HepG2 (cell line): Measurements from ENCODE around the gene CHRD. TPM values are rescaled to one million over a fixed set of nuclear protein-coding genes. Genes with fewer than 3 reads are reported as not detected.

ENCODE experiments used
- ATAC-seq: fragments of 200-7000 bp; cut with Tn5 transposase; 3 replicates; pipeline ENCODE4 v1.9.1; 2020; ENCODE audit warnings: mild to moderate bottlenecking, moderate library complexity
- BruUV-seq: library from RNA; stranded (reverse); fragments of 400-500 nt; replicated peaks from 2 replicates; lab custom pipeline; 2021; lab: Mats Ljungman, UMichigan
- CTCF ChIA-PET: fragments of 300-600 bp; formaldehyde crosslinking; extraction: SDS; loops from one replicate; lab custom pipeline; 2021; ENCODE audit warnings: low total read pairs, inconsistent platforms, low intra/inter-chr PET ratio; lab: Yijun Ruan, JAX
- POLR2A ChIA-PET: fragments of 350-600 bp; sonication (Branson Sonifier 250); formaldehyde crosslinking; loops from one replicate; lab custom pipeline; 2020; ENCODE audit warnings: antibody characterized with exemption, inconsistent platforms; lab: Yijun Ruan, JAX
- DNase-seq: peaks from one replicate; pipeline ENCODE4 v3.0.0-alpha.2; 2015; ENCODE audit warnings: low spot score
- FAIRE-seq: peaks from 3 replicates; lab custom pipeline; 2011; peaks lifted over from hg19 to GRCh38; lab: Jason Lieb, UNC
- H2AFZ ChIP-seq: one replicate; pipeline ENCODE4 v1.6.1; 2011; ENCODE audit warnings: low read length, inconsistent platforms
- H3K27ac ChIP-seq: fragments of 300-600 bp; 3 replicates; pipeline ENCODE4 v1.8.0; 2011; ENCODE audit warnings: mixed run types, mild to moderate bottlenecking, mixed read lengths, low read length, inconsistent platforms; ENCODE audit not compliant: insufficient read depth; ENCODE audit errors: extremely low read length
- H3K27me3 ChIP-seq, 2 experiments: fragments of 200-600 bp in 1 of 2; 2 replicates in 1 of 2; 3 replicates in 1 of 2; pipeline versions ENCODE4 v1.6.0 to v1.8.0; 2011; ENCODE audit warnings: low read length in 2 of 2, mild to moderate bottlenecking in 2 of 2, moderate library complexity in 2 of 2, inconsistent platforms in 1 of 2; ENCODE audit not compliant: insufficient read depth in 2 of 2, control insufficient read depth in 1 of 2
- H3K36me3 ChIP-seq, 2 experiments: fragments of 200-600 bp in 1 of 2; replicated peaks in 1 of 2; 2 replicates in 1 of 2; 3 replicates in 1 of 2; pipeline versions ENCODE4 v1.5.1 to v1.8.0; 2011; ENCODE audit warnings: low read length in 2 of 2, inconsistent platforms in 1 of 2; ENCODE audit not compliant: insufficient read depth in 2 of 2, control insufficient read depth in 1 of 2
- H3K4me1 ChIP-seq: 2 replicates; pipeline ENCODE4 v1.5.1; 2012; ENCODE audit warnings: low read length, inconsistent platforms; ENCODE audit not compliant: insufficient read depth
- H3K4me2 ChIP-seq: 2 replicates; pipeline ENCODE4 v1.6.0; 2011; ENCODE audit warnings: low read depth, low read length, inconsistent platforms
- H3K4me3 ChIP-seq, 3 experiments: fragments of 200-600 bp in 1 of 3; sonication (generic), shearing (Covaris generic) in 1 of 3; replicated peaks in 1 of 3; 2 replicates each; pipeline ENCODE4 v1.5.1; 2011 to 2016; ENCODE audit warnings: low read length in 3 of 3, inconsistent platforms in 2 of 3, low read depth in 2 of 3, mild to moderate bottlenecking in 2 of 3, control low read depth in 1 of 3, mixed read lengths in 1 of 3; ENCODE audit not compliant: insufficient read depth in 1 of 3
- H3K79me2 ChIP-seq: one replicate; pipeline ENCODE4 v1.6.1; 2011; ENCODE audit warnings: low read length, inconsistent platforms; ENCODE audit not compliant: insufficient read depth
- H3K9ac ChIP-seq: 2 replicates; pipeline ENCODE4 v1.6.0; 2011; ENCODE audit warnings: mild to moderate bottlenecking, low read depth, low read length, inconsistent platforms; ENCODE audit not compliant: insufficient read depth
- H3K9me3 ChIP-seq: 2 replicates; pipeline ENCODE4 v1.5.1; 2012; ENCODE audit warnings: mild to moderate bottlenecking, low read length
- H4K20me1 ChIP-seq: 2 replicates; pipeline ENCODE4 v1.6.0; 2011; ENCODE audit warnings: inconsistent platforms, mild to moderate bottlenecking, low read length, moderate library complexity; ENCODE audit not compliant: insufficient read depth
- ESRRA ChIP-seq: sonication (generic); formaldehyde crosslinking; IDR thresholded peaks from 2 replicates; pipeline ENCODE4 v1.5.1; 2020; ENCODE audit warnings: mild to moderate bottlenecking, low read depth, missing genetic modification reagents
- FOXK1 ChIP-seq: sonication (generic); formaldehyde crosslinking; IDR thresholded peaks from 2 replicates; pipeline ENCODE4 v1.4.0; 2020; ENCODE audit warnings: low read depth, missing genetic modification reagents, borderline replicate concordance
- IKZF4 ChIP-seq: sonication (generic); formaldehyde crosslinking; IDR thresholded peaks from 2 replicates; pipeline ENCODE4 v1.5.1; 2020; ENCODE audit warnings: borderline replicate concordance, mild to moderate bottlenecking, low read depth, missing genetic modification reagents; ENCODE audit errors: not compliant biosample characterization
- MXD4 ChIP-seq: IDR thresholded peaks from 2 replicates; pipeline ENCODE4 v1.6.1; 2016; ENCODE audit warnings: mild to moderate bottlenecking, missing biosample characterization, missing genetic modification reagents
- TCF7 ChIP-seq: sonication (generic); IDR thresholded peaks from 2 replicates; pipeline ENCODE4 v1.6.1; 2016; ENCODE audit warnings: antibody characterized with exemption, low read depth
- ZFAT ChIP-seq: sonication (generic); formaldehyde crosslinking; conservative IDR thresholded peaks from 2 replicates; pipeline ENCODE4 v1.8.1; 2023; ENCODE audit warnings: missing genetic modification reagents, inconsistent platforms
- ZNF460 ChIP-seq: sonication (generic); formaldehyde crosslinking; IDR thresholded peaks from 2 replicates; pipeline ENCODE4 v1.5.1; 2020; ENCODE audit warnings: missing genetic modification reagents, mild to moderate bottlenecking, borderline replicate concordance
- ZNF790 ChIP-seq: sonication (generic); formaldehyde crosslinking; IDR thresholded peaks from 2 replicates; pipeline ENCODE4 v1.8.0; 2022; ENCODE audit warnings: missing genetic modification reagents, mild to moderate bottlenecking, borderline replicate concordance
- ZNF850 ChIP-seq: sonication (generic); formaldehyde crosslinking; conservative IDR thresholded peaks from 2 replicates; pipeline ENCODE4 v1.9.0; 2021; ENCODE audit warnings: mild to moderate bottlenecking, missing genetic modification reagents
- WGBS: methylation state at CpG from one replicate; pipeline ENCODE4 v1.1.6; 2017; ENCODE audit warnings: low lambda C conversion rate; 5-methylcytosine and 5-hydroxymethylcytosine counted together
- in situ Hi-C: cut with HindIII; loops from 2 replicates; pipeline ENCODE4 v1.10.0; 2017; ENCODE audit warnings: low pct_unique_long_range_greater_than_20kb; ENCODE audit not compliant: extremely low pct_ligation_motif_present
- intact Hi-C: fragments of 100-400 bp; cut with micrococcal nuclease; formaldehyde crosslinking; loops from one replicate; pipeline ENCODE4 v1.10.0; 2022; ENCODE audit not compliant: unreplicated experiment
- polyA plus RNA-seq, 8 experiments: library from polyadenylated mRNA; depleted of rRNA in 3 of 8; stranded (reverse) in 7 of 8; unstranded in 1 of 8; fragments of >200 nt; fragmentation: Illumina TruSeq in 4 of 8; extraction: Trizol in 4 of 8; gene quantifications; 2 replicates each; pipeline versions ENCODE4 v1.2.1 to v1.2.3, GENCODE V29; 2011 to 2016; ENCODE audit warnings: low read depth in 4 of 8, missing spikeins in 1 of 8, mixed read lengths in 1 of 8; ENCODE audit not compliant: insufficient read depth in 1 of 8
- total RNA-seq, 5 experiments: library from RNA; depleted of rRNA; stranded (reverse); fragments of >200 nt; fragmentation: Illumina TruSeq; extraction: Trizol; gene quantifications; 2 replicates each; pipeline ENCODE4 v1.2.3, GENCODE V29; 2016; ENCODE audit warnings: low read depth in 1 of 5
- TF ChIP-seq, protein P1 (sequence below): sonication (generic); formaldehyde crosslinking; IDR thresholded peaks from 2 replicates; pipeline ENCODE4 v1.5.1; 2020; ENCODE audit warnings: missing genetic modification reagents, mild to moderate bottlenecking, borderline replicate concordance
- TF ChIP-seq, protein P2 (sequence below): IDR thresholded peaks from 2 replicates; pipeline ENCODE4 v1.6.1; 2016; ENCODE audit warnings: missing biosample characterization, missing genetic modification reagents, low read depth
- TF ChIP-seq, protein P3 (sequence below): sonication (generic); formaldehyde crosslinking; conservative IDR thresholded peaks from 2 replicates; pipeline ENCODE4 v1.4.0; 2020; ENCODE audit warnings: missing genetic modification reagents
- TF ChIP-seq, protein P4 (sequence below): sonication (generic); formaldehyde crosslinking; IDR thresholded peaks from 2 replicates; pipeline ENCODE4 v1.4.0; 2020; ENCODE audit warnings: missing genetic modification reagents

Gene CHRD
- total and polyA plus RNA-seq, 2 of the 13 experiments (the other 11 are each of a cell fraction or from before 2014, with no cell fraction given), result 22.2 to 35.2 TPM

DNA sequence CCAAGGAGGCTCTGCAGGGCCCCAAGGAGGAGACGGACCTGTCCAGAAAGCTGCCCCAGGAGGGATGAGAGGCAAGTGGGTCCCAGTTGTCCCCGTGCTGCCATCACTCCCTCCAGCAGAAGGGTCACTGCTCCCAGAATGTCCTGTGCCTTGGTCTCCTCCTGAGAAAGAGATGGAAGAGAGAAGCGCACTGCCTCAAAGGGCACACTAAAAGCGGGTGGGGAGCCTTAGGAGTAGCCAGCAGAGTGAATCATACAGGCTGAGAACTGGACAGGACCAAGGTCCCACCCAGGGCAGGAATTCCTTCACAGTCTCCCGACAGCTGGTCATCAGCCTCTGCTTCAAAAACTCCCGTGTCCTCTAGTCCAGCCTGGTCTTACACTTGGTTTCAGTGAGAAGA is 6.4 kb upstream of the CHRD start (continued):
- TF ChIP-seq, protein P1, sequence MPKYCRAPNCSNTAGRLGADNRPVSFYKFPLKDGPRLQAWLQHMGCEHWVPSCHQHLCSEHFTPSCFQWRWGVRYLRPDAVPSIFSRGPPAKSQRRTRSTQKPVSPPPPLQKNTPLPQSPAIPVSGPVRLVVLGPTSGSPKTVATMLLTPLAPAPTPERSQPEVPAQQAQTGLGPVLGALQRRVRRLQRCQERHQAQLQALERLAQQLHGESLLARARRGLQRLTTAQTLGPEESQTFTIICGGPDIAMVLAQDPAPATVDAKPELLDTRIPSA (CRISPR knock-in tag), result no peak
- no peak for TF ChIP-seq ZFAT (CRISPR knock-in tag)
- no peak for TF ChIP-seq IKZF4
- TF ChIP-seq ZNF790, result no peak
- TF ChIP-seq, protein P2, sequence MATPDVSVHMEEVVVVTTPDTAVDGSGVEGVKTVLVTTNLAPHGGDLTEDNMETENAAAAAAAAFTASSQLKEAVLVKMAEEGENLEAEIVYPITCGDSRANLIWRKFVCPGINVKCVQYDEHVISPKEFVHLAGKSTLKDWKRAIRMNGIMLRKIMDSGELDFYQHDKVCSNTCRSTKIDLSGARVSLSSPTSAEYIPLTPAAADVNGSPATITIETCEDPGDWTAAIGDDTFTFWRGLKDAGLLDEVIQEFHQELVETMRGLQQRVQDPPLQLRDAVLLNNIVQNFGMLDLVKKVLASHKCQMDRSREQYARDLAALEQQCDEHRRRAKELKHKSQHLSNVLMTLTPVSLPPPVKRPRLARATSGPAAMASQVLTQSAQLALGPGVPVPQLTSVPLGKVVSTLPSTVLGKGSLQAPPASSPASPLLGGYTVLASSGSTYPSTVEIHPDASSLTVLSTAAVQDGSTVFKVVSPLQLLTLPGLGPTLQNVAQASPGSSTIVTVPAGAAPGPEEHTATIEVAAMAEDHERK, result no peak

DNA sequence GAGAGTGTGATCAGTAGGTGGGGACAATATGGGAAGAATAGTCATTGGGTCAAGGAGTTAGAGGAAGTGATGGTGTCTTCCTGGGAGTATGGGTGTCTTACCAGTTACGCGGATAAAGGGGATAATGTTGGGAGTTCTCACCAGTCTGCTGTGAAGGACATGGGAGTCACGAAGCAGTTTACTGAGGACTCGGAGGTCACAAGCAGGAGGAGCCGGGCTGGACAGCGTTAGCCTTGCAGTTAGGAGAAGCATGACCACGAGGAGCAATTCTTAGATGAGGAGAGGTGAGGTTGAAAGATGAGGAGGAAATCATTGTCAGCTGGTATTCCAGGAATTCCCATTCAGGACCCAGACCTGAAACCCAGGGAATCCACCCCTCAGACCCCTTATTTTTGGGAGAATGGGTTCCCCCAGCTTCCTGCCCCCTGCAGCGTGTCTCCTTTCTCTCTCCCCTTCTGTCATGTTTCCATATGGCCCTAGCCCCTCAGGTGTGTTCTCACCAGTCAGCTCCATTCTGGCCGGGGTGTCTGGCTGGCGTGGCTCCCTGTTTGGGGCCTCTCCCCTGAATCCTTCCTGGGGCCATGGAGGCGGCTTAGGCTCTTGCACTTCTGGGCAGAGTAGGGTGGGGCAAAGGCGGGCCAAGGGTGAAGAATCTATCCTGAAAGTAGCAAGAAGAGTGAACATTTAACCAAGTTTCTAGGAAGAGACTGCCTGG is 4.0 kb upstream of the CHRD start:
- peaks cover 25% of the 10 kb centered on the region for H3K79me2 ChIP-seq
- H3K36me3 ChIP-seq, result peaks cover 11 to 37% of the 10 kb centered on the region in 2 experiments
- POLR2A ChIA-PET, result interaction anchor here (0.6 kb wide), 1 partner anchor 10 kb away, joined by 3 read pairs; no protein-coding TSS in a partner anchor
- H3K27me3 ChIP-seq, result no peaks in the 10 kb centered on the region; a peak in 1 of 5 replicates
- no peak overlapping the region for H2AFZ ChIP-seq
- CTCF ChIA-PET, result no interaction called here
- no peaks in the 10 kb centered on the region for H3K9me3 ChIP-seq
- ATAC-seq (no peak), DNase-seq (no peak), FAIRE-seq (no peak)
- peaks cover 36% of the 10 kb centered on the region for H3K4me1 ChIP-seq
- intact Hi-C loops (no loop called here), in situ Hi-C loops (loop anchor here (10.0 kb wide), 2 partner anchors 89 to 139 kb away; no protein-coding TSS in a partner anchor)
- peaks cover 6% of the 10 kb centered on the region; the same call in 1 of the 2 replicates for H4K20me1 ChIP-seq
- H3K27ac ChIP-seq, result no peak overlapping the region
- BruUV-seq, result no TSS peak
- no peak overlapping the region for H3K4me2 ChIP-seq
- 96% methylated on average over 12 of the region's 12 CpGs for WGBS
- no peak overlapping the region for H3K4me3 ChIP-seq
- no peak overlapping the region for H3K9ac ChIP-seq
- TF ChIP-seq ZNF850 (no peak), TCF7 (no peak), ZNF460 (no peak), FOXK1 (CRISPR knock-in tag) (no peak), ESRRA (CRISPR knock-in tag) (no peak), MXD4 (no peak)
- TF ChIP-seq, protein P3, sequence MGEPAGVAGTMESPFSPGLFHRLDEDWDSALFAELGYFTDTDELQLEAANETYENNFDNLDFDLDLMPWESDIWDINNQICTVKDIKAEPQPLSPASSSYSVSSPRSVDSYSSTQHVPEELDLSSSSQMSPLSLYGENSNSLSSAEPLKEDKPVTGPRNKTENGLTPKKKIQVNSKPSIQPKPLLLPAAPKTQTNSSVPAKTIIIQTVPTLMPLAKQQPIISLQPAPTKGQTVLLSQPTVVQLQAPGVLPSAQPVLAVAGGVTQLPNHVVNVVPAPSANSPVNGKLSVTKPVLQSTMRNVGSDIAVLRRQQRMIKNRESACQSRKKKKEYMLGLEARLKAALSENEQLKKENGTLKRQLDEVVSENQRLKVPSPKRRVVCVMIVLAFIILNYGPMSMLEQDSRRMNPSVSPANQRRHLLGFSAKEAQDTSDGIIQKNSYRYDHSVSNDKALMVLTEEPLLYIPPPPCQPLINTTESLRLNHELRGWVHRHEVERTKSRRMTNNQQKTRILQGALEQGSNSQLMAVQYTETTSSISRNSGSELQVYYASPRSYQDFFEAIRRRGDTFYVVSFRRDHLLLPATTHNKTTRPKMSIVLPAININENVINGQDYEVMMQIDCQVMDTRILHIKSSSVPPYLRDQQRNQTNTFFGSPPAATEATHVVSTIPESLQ (CRISPR knock-in tag), result no peak
- TF ChIP-seq, protein P4, sequence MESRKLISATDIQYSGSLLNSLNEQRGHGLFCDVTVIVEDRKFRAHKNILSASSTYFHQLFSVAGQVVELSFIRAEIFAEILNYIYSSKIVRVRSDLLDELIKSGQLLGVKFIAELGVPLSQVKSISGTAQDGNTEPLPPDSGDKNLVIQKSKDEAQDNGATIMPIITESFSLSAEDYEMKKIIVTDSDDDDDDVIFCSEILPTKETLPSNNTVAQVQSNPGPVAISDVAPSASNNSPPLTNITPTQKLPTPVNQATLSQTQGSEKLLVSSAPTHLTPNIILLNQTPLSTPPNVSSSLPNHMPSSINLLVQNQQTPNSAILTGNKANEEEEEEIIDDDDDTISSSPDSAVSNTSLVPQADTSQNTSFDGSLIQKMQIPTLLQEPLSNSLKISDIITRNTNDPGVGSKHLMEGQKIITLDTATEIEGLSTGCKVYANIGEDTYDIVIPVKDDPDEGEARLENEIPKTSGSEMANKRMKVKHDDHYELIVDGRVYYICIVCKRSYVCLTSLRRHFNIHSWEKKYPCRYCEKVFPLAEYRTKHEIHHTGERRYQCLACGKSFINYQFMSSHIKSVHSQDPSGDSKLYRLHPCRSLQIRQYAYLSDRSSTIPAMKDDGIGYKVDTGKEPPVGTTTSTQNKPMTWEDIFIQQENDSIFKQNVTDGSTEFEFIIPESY (CRISPR knock-in tag), result no peak
